ENCODE data around the gene MRPL55. TPM values are rescaled to one million over a fixed set of nuclear protein-coding genes. Genes with fewer than 3 reads are reported as not detected.

MRPL55 gene
- total RNA-seq, 4 donors from 2014 or later: 23.5 to 125 (median 87.5) TPM

DNA sequence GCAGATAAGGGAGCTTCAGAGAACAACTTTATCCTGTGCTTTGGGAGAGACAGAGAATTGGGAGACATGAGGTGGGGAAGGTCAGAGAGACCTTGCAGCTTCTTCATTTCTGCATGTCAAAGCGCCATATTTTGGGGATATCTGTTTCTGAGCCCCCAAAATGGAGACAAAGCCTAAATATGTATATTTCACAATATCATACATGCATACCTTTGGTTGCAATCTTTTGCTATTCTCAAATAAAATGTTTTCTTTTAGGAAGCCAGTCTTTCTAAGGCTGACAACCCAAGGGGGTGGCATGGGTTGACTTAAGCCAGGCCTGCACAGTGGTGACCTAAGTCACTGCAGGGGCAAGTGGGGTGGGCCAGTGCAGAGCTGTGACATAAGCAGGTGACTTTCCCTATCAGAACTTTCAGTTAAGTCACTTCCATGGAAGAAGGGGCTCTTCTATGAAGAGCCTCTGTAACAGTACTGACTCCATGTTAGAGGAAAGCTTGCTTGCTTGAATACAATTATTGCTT is 13.9 kb upstream of the MRPL55 start:
- WGBS, 2 donors: 47 to 71% methylated on average over 1 of the region's 1 CpG
- Histone ChIP-seq H3K4me1 (no peaks in the 10 kb centered on the region), H3K9me3 (no peaks in the 10 kb centered on the region), H3K36me3 (no peaks in the 10 kb centered on the region), H3K27ac (no peak overlapping the region), H3K4me3 (replicated peaks in 1 of 3) (no peak overlapping the region), H3K27me3 (no peaks in the 10 kb centered on the region)
- intact Hi-C loops (cut with DNase I): no loop called here
- TF ChIP-seq CTCF (IDR thresholded peaks at IDR 0.05): no peak
- TF ChIP-seq POLR2A (IDR thresholded peaks at IDR 0.05): no peak
- no peak for DNase-seq

DNA sequence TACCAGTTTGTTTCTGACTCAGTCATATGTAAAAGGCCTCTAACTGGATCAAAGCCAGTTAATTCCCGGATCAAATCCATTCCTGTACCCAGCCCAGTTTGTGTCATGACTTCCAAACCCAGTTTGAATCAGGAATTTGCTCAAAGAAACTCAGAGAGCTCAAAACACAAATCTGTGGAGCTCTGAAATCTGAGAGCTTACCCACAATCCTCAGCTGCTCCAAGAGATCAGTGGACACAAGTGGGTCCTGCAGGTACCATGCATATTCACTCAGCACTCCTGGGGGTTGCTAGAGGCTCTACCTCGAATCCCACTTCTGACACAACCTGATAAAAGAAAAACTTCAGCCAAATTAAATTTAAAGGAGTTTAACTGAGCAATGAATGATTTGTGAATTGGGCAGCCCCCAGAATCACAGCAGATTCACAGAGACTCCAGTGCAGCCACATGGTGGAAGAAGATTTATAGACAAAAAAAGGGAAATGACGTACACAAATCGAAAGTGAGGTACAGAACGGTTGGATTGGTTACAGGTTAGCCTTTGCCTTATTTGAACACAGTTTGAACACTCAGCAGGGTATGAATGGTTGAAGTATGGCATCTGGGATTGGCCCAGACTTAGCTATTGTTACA is 11.9 kb upstream of the MRPL55 start:
- H3K36me3 ChIP-seq: no peaks in the 10 kb centered on the region
- TF ChIP-seq POLR2A (IDR thresholded peaks at IDR 0.05) (no peak), CTCF (IDR thresholded peaks at IDR 0.05) (no peak)
- no peak overlapping the region for H3K4me3 ChIP-seq (replicated peaks in 1 of 3)
- H3K9me3 ChIP-seq: no peaks in the 10 kb centered on the region
- H3K4me1 ChIP-seq: no peaks in the 10 kb centered on the region
- no peaks in the 10 kb centered on the region for H3K27me3 ChIP-seq
- 71 to 79% methylated on average over 5 of the region's 5 CpGs for WGBS, 2 donors
- intact Hi-C loops (cut with DNase I): no loop called here
- H3K27ac ChIP-seq: no peak overlapping the region
- no peak for DNase-seq

- no peaks in the 10 kb centered on the region for H3K27me3 ChIP-seq
- no peak overlapping the region for H3K4me3 ChIP-seq (replicated peaks in 1 of 3)
- no peaks in the 10 kb centered on the region for H3K36me3 ChIP-seq
- intact Hi-C loops (cut with DNase I): no loop called here
- H3K9me3 ChIP-seq: no peaks in the 10 kb centered on the region
- H3K27ac ChIP-seq: no peak overlapping the region
- DNase-seq: no peak
- no peak for TF ChIP-seq POLR2A (IDR thresholded peaks at IDR 0.05)
- no peak for TF ChIP-seq CTCF (IDR thresholded peaks at IDR 0.05)
- WGBS, 2 donors: 52 to 71% methylated on average over 1 of the region's 1 CpG
- no peaks in the 10 kb centered on the region for H3K4me1 ChIP-seq
Measured at GRCh38 chr1:228120351-228120750, 11.3 kb upstream of the MRPL55 start.

DNA sequence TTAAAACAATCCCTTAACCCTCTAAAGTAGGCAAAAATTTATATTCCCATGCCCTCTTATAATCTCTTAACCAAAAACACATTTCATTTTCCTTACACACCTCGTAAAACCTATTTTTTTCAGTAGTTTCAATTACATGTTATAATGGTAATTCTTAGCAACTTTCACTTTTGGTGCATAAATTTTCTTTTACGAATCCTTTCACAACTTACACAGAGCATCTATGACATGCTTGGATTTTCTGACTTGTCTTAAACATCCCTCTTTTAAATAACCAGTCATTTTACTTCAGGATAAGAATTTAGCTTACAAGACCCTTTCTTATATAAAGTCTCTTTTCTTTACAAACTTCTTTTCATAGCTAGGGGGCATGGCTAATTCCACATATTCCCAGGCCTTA is 8.9 kb upstream of the MRPL55 start:
- Histone ChIP-seq H3K36me3 (no peaks in the 10 kb centered on the region), H3K27me3 (no peaks in the 10 kb centered on the region), H3K4me3 (replicated peaks in 1 of 3) (no peak overlapping the region), H3K4me1 (no peaks in the 10 kb centered on the region), H3K27ac (no peak overlapping the region), H3K9me3 (no peaks in the 10 kb centered on the region)
- no peak for DNase-seq
- intact Hi-C loops (cut with DNase I): no loop called here
- 66 to 80% methylated on average over 2 of the region's 2 CpGs for WGBS, 2 donors
- TF ChIP-seq POLR2A (IDR thresholded peaks at IDR 0.05): no peak

GRCh38 chr1:228117335-228117734 is 8.2 kb upstream of the MRPL55 start:
- TF ChIP-seq POLR2A (IDR thresholded peaks at IDR 0.05): no peak
- no peak for TF ChIP-seq CTCF (IDR thresholded peaks at IDR 0.05)
- no peaks in the 10 kb centered on the region for H3K36me3 ChIP-seq
- no peak overlapping the region for H3K4me3 ChIP-seq (replicated peaks in 1 of 3)
- intact Hi-C loops (cut with DNase I): no loop called here
- no peaks in the 10 kb centered on the region for H3K4me1 ChIP-seq
- no peaks in the 10 kb centered on the region for H3K9me3 ChIP-seq
- H3K27ac ChIP-seq: no peak overlapping the region
- no peak for DNase-seq
- H3K27me3 ChIP-seq: no peaks in the 10 kb centered on the region
- 94 to 96% methylated on average over 4 of the region's 4 CpGs for WGBS, 2 donors

Measured in thyroid gland (tissue), 4 donors.